H1 (cell line): Measurements from ENCODE around the gene ARHGAP26.

Experiments
- BACH1 ChIP-seq: IDR thresholded peaks from 2 replicates; pipeline ENCODE4 v1.6.1; 2012; ENCODE audit warnings: low read length, improper control_type of control experiment
- CHD1 ChIP-seq: IDR thresholded peaks from 2 replicates; pipeline ENCODE4 v1.6.1; 2012; ENCODE audit warnings: low read depth, low read length, improper control_type of control experiment
- CTCF ChIP-seq, 3 experiments: IDR thresholded peaks; 1 replicate in 2 of 3; 2 replicates in 1 of 3; pipeline versions ENCODE4 v1.5.1 to v1.6.1; 2011; ENCODE audit warnings: low read length in 3 of 3, mild to moderate bottlenecking in 3 of 3, inconsistent platforms in 2 of 3, low read depth in 1 of 3, moderate library complexity in 1 of 3; ENCODE audit not compliant: insufficient read depth in 1 of 3; ENCODE audit errors: control extremely low read depth in 1 of 3
- EP300 ChIP-seq, 2 experiments: IDR thresholded peaks; 1 replicate in 1 of 2; 2 replicates in 1 of 2; pipeline ENCODE4 v1.6.1; 2011 to 2012; ENCODE audit warnings: low read depth in 2 of 2, low read length in 2 of 2, mild to moderate bottlenecking in 2 of 2, borderline replicate concordance in 1 of 2, inconsistent platforms in 1 of 2, moderate library complexity in 1 of 2
- EZH2 ChIP-seq: fragments of 200-600 bp; sonication (generic); IDR thresholded peaks from 2 replicates; pipeline ENCODE4 v1.7.1; 2012; ENCODE audit warnings: low read depth, mild to moderate bottlenecking, moderate library complexity, low read length, inconsistent platforms; ENCODE audit not compliant: severe bottlenecking
- GTF2F1 ChIP-seq: IDR thresholded peaks from 2 replicates; pipeline ENCODE4 v1.6.1; 2012; ENCODE audit warnings: low read depth, low read length, improper control_type of control experiment, borderline replicate concordance
- HDAC6 ChIP-seq: IDR thresholded peaks from one replicate; pipeline ENCODE4 v1.7.1; 2012; ENCODE audit warnings: low read depth, mild to moderate bottlenecking, inconsistent platforms, low read length, moderate library complexity
- MAX ChIP-seq: IDR thresholded peaks from 2 replicates; pipeline ENCODE4 v1.6.1; 2012; ENCODE audit warnings: inconsistent platforms
- POLR2A ChIP-seq, 2 experiments: IDR thresholded peaks; 1 replicate in 1 of 2; 2 replicates in 1 of 2; pipeline ENCODE4 v1.6.1; 2011; ENCODE audit warnings: low read depth in 2 of 2, low read length in 2 of 2, mild to moderate bottlenecking in 2 of 2; ENCODE audit errors: control extremely low read depth in 1 of 2
- SIN3A ChIP-seq, 2 experiments: IDR thresholded peaks in 1 of 2; conservative IDR thresholded peaks in 1 of 2; 2 replicates each; pipeline ENCODE4 v1.6.1; 2011 to 2012; ENCODE audit warnings: low read length in 2 of 2, improper control_type of control experiment in 1 of 2, low read depth in 1 of 2, mild to moderate bottlenecking in 1 of 2
- USF2 ChIP-seq: IDR thresholded peaks from 2 replicates; pipeline ENCODE4 v1.6.1; 2011; ENCODE audit warnings: low read length, improper control_type of control experiment
- YY1 ChIP-seq: IDR thresholded peaks from 2 replicates; pipeline ENCODE4 v1.6.1; 2011; ENCODE audit warnings: low read depth, mild to moderate bottlenecking, low read length

GRCh38 chr5:143135832-143136551 is 365.8 kb downstream of the ARHGAP26 start:
- no peak for TF ChIP-seq CTCF (IDR thresholded peaks at IDR 0.05; ENCODE audit: control extremely low read depth in 1 of 3, insufficient read depth in 1 of 3, low read depth in 1 of 3, low read length in 3 of 3)
- no peak for TF ChIP-seq SIN3A (conservative IDR thresholded peaks at IDR 0.05 in 1 of 2, IDR thresholded peaks at IDR 0.05 in 1 of 2; ENCODE audit: low read depth in 1 of 2, low read length in 2 of 2)
- no peak for TF ChIP-seq GTF2F1
- no peak for TF ChIP-seq POLR2A (IDR thresholded peaks at IDR 0.05; ENCODE audit: control extremely low read depth in 1 of 2, low read depth in 2 of 2, low read length in 2 of 2)
- TF ChIP-seq EZH2, result no peak
- no peak for TF ChIP-seq CHD1
- no peak for TF ChIP-seq EP300 (IDR thresholded peaks at IDR 0.05; ENCODE audit: borderline replicate concordance in 1 of 2, low read depth in 2 of 2, low read length in 2 of 2)
- TF ChIP-seq HDAC6, result no peak
- TF ChIP-seq MAX, result no peak
- TF ChIP-seq BACH1, result no peak
- no peak for TF ChIP-seq USF2
- no peak for TF ChIP-seq YY1
